ENCODE measurements around the gene CYP27C1.
"Not testable (repeated sequence)": the region's sequence is repeated elsewhere in the genome, so short reads cannot be mapped to it uniquely, and the experiment has no call there.

CYP27C1 gene

DNA sequence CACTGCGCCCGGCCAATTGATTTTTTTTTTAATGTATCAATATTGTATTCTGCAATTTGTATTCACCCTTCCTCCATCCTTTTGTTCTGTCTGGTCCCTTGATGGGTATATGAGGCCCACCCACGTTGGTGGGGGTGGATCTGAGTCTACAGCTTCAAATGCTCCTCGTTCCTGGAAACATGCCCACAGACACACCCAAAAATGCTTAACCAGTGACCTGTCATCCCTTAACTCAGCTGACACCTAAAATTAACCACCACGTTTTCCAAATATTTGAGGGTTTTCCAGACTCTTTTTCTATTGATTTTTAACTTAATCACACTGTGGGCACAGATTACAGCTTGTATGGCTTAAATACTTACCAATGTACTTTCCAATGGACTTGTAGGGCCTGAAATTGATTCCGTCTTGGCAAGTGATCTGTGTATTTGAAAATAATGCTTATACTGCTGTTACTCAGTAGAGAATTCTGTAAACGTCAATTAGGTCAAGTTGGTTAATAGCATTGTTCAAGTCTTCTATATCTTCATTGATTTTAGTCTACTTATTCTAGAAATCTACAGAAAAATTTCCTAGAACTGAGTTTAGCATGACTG, 34.4 kb upstream of the CYP27C1 start:
- TF ChIP-seq CTCF (IDR thresholded peaks at IDR 0.05; ENCODE audit: insufficient read depth, low read depth, low read length, missing control alignments): no peak
- no peak overlapping the region for H3K4me3 ChIP-seq (ENCODE audit: low read depth, low read length)
- no peak for DNase-seq (ENCODE audit: low read depth)

GRCh38 chr2:127241184-127241583, 21.1 kb upstream of the CYP27C1 start:
- not testable (repeated sequence) for DNase-seq (ENCODE audit: low read depth); H3K4me3 ChIP-seq (ENCODE audit: low read depth, low read length)

GRCh38 chr2:127239395-127239794, 19.3 kb upstream of the CYP27C1 start:
- TF ChIP-seq CTCF (IDR thresholded peaks at IDR 0.05; ENCODE audit: insufficient read depth, low read depth, low read length, missing control alignments): no peak
- DNase-seq (ENCODE audit: low read depth): no peak
- H3K4me3 ChIP-seq (ENCODE audit: low read depth, low read length): no peak overlapping the region

- not testable (repeated sequence) for DNase-seq (ENCODE audit: low read depth); H3K4me3 ChIP-seq (ENCODE audit: low read depth, low read length)
Observed at GRCh38 chr2:127237768-127238167, 17.7 kb upstream of the CYP27C1 start.

DNA sequence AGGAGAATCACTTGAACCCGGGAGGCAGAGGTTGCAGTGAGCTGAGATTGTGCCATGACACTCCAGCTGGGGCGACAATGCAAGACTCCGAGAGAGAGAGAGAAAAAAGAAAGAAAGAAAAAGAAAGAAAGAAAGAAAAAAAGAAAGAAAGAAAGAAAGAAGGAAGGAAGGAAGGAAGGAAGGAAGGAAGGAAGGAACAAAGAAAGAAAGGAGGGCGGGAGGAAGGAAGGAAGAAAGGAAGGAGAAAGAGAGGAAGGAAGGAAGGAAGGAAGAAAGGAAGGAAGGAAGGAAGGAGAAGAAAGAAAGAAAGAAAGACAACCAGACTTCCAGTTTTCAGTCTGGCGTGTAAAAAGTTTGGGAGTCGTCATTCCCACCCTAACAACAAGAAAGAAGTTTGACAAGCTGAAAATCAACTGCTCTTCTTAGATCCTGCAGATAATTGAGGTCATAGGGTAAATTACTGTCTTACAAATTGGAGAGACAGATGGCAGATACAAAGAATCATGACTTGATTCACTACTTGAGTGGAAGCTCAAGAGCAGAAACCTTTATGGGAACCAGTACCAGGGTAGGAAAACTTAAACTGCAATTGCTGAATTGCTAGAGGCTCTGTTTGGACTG, 15.1 kb upstream of the CYP27C1 start:
- H3K4me3 ChIP-seq (ENCODE audit: low read depth, low read length): no peak overlapping the region
- TF ChIP-seq CTCF (IDR thresholded peaks at IDR 0.05; ENCODE audit: insufficient read depth, low read depth, low read length, missing control alignments): no peak
- DNase-seq (ENCODE audit: low read depth): no peak

GRCh38 chr2:127233710-127234109, 13.6 kb upstream of the CYP27C1 start:
- no peak overlapping the region for H3K4me3 ChIP-seq (ENCODE audit: low read depth, low read length)
- no peak for DNase-seq (ENCODE audit: low read depth)
- no peak for TF ChIP-seq CTCF (IDR thresholded peaks at IDR 0.05; ENCODE audit: insufficient read depth, low read depth, low read length, missing control alignments)

- DNase-seq (ENCODE audit: low read depth): no peak
- no peak overlapping the region for H3K4me3 ChIP-seq (ENCODE audit: low read depth, low read length)
- no peak for TF ChIP-seq CTCF (IDR thresholded peaks at IDR 0.05; ENCODE audit: insufficient read depth, low read depth, low read length, missing control alignments)
Observed at GRCh38 chr2:127231130-127231865, 11.2 kb upstream of the CYP27C1 start.

DNA sequence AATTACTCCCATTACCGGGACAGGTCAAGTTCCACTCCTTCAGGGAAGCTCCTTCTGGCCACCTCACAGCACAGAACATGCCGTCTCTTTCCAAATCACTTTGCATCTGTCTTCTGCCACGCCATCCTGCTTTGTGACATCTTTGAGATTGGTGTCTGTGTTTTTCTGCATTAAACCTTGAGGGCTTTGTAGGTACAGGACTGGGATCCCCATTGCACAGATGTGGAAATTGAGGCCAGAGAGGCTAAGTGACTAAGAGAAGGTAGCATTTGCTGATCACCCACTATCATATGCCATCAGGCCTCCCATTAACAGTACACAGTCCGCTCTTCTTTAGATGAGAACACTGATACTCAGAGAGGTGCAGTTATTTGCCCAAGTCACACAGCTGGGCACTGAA, 9.5 kb upstream of the CYP27C1 start:
- TF ChIP-seq CTCF (IDR thresholded peaks at IDR 0.05; ENCODE audit: insufficient read depth, low read depth, low read length, missing control alignments): no peak
- no peak for DNase-seq (ENCODE audit: low read depth)
- no peak overlapping the region for H3K4me3 ChIP-seq (ENCODE audit: low read depth, low read length)
